Stimulated activated CD4-positive, alpha-beta T cell treated with anti-CD3 and anti-CD28 coated beads, Interleukin-1b, Interleukin-23, amount 100 ng/mL, for 24 hours (primary cell): ENCODE data around the gene RTKN2.
"Not testable (repeated sequence)": the region's sequence is repeated elsewhere in the genome, so short reads cannot be mapped to it uniquely, and the experiment has no call there.

Source experiments
- DNase-seq, 4 experiments: peaks; one replicate each; pipeline ENCODE4 v3.0.0-alpha.2; 2020; ENCODE audit warnings: low read depth in 4 of 4, low spot score in 1 of 4

RTKN2 gene, protein sequence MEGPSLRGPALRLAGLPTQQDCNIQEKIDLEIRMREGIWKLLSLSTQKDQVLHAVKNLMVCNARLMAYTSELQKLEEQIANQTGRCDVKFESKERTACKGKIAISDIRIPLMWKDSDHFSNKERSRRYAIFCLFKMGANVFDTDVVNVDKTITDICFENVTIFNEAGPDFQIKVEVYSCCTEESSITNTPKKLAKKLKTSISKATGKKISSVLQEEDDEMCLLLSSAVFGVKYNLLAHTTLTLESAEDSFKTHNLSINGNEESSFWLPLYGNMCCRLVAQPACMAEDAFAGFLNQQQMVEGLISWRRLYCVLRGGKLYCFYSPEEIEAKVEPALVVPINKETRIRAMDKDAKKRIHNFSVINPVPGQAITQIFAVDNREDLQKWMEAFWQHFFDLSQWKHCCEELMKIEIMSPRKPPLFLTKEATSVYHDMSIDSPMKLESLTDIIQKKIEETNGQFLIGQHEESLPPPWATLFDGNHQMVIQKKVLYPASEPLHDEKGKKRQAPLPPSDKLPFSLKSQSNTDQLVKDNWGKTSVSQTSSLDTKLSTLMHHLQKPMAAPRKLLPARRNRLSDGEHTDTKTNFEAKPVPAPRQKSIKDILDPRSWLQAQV

DNA sequence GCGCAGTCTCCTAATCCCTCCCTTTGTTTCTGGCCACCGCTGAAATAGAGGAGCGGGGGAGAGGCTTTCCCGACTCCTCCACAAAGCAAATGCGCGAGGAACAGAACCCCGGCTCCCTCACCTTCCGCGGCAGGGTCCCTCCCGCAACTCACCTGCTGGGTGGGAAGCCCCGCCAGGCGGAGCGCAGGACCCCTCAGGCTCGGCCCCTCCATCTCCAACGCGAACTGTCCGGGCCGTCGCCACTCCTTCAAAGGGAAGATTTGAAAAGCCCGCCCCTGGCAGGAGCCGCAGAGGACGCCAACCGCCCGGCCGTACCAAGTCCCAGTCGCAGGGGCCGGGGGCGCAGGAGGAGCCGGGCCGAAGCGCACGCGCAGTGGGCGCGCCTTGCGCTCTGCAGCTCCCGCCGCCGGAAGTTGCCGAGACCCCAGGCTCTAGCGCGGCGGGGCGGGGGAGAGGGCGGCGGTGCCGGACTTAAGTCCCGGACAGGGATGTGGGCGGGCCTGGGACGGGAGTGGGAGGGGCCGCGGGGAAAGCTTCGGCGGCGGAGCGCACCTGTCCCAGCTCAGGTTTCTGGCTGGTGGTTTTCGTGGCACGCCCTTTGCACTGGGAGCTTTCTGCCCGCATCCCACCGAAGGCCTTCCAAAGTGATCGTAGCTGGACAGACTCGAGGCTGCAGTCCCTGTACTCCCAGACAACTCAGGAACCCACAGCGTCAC is at the start of gene RTKN2:
RTKN2 (minus strand) TSS at position 446 of the 716 bp plus-strand sequence; CDS start at position 212, 234 bp downstream.
- peak; percentile 31 to 62 (median 46) for DNase-seq

DNA sequence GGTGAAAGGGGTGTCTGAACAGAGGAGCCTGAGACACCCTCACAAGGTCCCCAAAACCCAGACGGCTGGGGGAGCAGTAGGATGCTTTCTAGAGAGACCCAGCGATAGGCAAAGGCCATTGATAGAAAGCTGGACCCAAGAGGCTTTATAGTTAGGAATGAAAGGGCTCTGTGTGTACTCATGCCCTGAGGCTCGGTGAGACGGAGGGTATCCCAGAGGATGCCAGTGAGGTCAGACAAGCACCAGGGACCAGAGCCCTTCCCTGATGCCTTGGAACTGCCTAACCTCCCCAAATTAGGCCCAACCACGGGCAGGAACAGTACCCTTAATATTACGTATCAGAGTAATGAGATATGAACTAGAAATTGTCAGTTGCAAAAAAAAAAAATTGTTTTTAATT is 48.6 kb upstream of the RTKN2 start:
- DNase-seq: no peak

DNA sequence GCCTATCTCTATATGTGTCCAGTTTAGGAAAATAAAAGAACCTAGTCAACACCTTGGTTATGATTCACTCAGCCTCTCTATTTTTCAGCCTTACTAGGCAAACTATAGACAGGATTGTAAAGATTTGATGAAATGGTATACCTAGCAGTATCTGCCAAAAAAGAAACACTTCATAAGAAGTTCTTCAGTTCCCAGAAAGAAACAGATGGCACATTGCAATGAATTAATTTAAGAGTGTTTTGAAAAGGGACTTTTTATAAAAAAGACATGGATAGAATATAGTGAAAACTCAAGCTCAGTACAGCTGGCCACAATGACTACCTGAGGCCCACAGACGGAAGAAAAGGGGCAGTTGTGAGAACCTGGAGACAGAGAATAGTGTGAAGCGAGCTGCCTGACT is 40.6 kb upstream of the RTKN2 start:
- no peak for DNase-seq

DNA sequence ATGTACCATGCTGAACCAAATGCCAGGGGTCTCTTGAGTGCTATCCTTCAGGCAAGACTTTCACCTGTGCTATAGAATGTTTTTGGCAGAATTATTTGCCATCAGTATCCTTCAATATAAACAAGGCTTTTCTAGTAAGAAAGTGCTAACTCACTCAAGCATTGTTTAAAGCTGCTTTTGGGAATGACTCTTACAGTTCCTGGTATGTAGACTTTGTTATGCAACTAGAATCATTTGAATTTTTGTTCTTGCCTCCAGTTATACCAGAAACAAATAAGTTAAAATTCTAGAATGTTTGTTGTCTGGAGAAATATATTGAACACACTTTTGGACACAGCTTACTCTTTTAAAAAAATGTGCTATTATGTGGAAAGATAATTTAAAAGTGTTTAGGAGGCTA is 39.5 kb upstream of the RTKN2 start:
- DNase-seq: no peak

DNA sequence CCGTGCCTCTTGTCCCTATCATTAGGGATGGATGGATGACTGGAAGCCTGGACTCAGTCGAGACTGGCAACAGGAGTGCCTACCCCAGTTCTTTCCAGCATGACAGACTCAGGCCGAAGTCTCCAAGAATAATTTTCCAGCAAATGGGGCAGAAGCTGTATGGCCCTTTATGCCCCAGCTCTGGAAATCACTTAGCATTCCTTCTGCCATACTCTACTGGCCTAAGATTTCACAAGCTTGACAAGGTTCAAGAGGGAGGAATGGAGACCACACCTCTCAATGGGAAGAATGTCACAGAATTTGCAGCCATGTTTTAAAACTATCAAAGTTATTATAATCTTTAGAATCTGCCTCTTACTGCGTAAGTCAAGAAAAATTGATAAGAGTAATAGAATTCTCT is 39.0 kb upstream of the RTKN2 start:
- no peak for DNase-seq

DNA sequence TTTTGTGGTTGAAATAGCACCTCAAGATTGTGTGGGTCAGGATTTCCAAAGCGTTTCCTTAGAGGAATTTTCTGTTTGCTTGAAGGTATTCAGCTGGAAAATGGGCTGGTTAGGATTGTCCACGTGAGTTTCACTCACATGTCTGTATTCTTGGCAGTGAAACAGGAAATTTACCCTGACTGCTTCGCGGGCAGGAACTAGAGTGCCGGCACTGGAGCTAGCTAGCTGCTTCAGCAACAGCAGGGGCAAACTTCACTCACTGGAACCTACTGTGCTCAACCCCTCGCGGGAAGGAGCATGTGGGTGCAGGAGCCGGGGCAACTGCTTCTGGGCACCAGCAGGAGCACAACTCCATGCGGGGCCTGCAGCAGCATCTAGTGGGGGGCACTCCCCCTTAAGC is 38.0 kb upstream of the RTKN2 start:
- DNase-seq: no peak

DNA sequence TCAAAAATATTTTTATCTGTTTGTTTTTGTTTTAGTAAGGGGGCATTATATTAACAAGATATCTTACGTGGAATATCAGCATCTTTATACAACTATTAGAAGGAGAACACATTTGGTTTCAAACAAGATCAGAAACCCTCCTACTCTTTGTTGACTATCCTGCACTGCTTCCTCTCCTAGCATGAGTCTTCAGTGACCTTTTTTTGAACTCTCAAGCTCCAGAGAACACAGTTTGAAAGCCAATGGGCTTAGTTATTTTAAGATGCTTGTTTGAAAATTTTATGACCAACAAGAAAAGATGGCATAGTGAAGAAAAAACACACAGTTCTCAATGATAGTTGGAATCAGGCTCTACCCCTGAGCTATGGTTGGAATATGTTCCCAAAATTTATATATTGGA is 37.2 kb upstream of the RTKN2 start:
- no peak for DNase-seq

DNA sequence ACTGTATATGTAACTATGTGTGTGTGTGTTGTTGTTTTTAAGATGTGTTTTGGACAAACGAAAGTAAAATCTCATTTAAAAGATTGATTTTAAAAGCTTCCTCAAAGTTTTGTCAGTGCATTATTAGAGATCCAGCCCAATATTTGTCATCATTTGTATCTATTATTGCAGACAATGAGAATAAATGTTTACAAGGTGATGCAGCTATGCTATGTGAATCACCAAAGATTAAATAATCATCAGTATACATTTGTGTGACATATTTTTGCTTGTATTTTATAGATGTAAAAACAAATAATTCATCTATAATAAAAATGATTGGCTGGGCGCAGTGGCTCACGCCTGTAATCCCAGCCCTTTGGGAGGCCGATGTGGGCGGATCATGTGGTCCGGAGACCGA is 35.3 kb upstream of the RTKN2 start:
- no peak for DNase-seq

DNA sequence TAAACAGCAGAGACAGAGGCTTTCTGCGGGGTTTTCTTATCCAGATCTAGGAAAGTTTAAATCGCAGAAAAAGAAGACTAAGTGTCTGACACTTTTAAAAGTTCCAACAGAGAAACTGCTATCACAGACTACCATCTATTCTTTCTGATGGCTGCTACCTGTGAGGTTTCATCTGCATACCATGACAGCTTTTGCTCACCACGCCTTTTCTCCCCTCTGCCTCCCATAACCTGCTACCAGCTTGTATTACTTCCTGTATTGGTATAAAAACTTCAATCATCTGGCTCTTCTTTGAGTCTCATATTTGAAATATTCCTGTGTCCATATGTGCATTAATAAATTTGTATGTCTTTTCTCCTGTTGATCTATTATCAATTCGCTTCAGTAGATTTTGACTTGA is 34.1 kb upstream of the RTKN2 start:
- DNase-seq: no peak

DNA sequence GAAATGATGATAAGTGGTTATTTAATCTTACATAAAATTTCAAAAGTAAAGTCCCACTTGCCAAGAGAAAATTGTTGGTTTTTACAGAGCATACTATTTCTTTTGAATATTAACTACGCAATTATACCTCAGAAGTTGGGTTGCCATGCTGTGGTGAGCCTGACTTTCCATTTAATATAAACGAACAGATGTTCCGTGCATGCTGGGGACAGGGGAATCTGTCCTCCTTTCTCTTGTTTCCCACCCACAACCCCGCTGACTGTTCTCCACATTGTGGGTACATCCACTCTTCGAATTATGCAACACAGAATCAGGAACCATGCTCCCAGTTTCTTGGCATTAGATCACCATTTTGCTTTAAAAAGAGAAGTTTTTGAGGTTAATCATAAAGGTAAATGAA is 29.2 kb upstream of the RTKN2 start:
- DNase-seq: no peak

DNA sequence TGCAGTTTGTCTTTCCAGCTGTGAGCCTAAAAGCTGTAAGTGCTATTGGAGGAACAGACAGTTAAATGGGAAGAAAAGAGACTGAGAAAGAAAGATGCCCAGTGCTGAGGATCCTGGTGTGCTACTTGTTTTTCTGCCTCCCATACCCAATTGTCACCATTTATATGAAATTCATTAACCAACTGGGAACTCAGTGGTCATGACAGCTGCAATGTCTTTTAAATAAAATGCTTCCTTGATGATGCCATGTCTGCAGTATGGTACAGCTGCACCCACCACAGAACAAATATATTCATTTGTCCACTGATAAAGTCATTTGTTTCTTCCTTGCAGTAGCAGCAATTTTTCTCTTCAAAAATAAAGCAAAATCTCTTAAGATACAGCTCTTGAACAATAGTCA is 15.6 kb upstream of the RTKN2 start:
- no peak for DNase-seq

DNA sequence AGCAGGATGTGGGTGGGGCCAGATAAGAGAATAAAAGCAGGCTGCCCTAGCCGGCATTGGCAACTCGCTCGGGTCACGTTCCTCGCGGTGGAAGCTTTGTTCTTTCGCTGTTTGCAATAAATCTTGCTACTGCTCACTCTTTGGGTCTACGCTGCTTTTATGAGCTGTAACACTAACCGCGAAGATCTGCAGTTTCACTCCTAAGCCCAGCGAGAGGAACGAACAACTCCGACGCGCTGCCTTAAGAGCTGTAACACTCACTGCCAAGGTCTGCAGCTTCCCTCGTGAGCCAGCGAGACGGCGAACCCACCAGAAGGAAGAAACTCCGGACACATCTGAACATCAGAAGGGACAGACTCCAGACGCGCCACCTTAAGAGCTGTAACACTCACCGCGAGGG is 12.7 kb upstream of the RTKN2 start:
- not testable (repeated sequence) for DNase-seq

DNA sequence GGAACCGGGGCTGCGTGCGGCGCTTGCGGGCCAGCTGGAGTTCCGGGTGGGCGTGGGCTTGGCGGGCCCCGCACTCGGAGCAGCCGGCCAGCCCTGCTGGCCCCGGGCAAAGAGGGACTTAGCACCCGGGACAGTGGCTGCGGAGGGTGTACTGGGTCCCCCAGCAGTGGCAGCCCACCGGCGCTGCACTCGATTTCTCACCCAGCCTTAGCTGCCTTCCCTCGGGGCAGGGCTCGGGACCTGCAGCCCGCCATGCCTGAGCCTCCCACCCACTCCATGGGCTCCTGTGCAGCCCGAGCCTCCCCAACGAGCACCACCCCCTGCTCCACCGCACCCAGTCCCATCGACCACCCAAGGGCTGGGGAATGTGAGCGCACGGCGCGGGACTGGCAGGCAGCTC is 11.7 kb upstream of the RTKN2 start:
- DNase-seq: not testable (repeated sequence)

DNA sequence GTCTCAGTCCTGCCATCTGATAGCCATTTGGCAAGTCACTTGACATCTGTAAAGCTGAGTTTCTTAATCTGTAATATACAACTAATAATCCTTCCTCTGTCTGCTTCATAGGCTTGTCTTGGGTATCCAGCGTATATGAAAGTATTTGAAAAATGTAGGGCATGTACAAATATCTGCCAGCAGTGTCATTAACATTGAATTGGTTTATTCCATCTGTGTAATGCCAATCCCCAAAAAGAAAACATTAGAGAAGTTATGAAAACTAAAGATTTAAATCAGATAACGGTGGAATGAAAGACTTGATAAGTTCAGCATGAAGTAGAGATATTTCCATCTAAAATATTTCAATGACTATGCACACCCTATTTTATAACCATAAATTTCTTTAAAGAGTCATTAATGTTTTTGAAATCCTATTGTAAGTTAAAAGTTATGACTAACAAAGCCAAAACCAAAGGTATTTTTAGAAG is 9.8 kb upstream of the RTKN2 start:
- DNase-seq: no peak

DNA sequence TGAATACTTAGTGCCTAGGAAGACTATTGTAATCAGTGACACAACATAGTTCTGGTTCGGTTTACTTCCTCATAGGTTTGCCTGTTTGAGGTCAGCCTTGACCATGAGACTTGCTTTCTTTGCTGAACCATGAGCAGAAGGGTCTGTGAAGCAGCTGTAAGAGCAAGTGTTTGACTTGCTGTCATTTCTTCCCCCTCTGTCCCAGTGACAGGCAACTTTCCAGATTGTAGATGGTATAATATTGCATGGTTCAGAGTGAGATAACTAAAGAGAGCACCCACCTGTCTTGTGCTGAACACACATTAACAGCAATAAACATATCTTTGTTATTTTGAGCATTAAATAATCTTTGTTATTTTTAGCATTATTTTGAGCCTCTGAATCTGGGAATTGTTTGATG is 9.3 kb upstream of the RTKN2 start:
- no peak for DNase-seq

DNA sequence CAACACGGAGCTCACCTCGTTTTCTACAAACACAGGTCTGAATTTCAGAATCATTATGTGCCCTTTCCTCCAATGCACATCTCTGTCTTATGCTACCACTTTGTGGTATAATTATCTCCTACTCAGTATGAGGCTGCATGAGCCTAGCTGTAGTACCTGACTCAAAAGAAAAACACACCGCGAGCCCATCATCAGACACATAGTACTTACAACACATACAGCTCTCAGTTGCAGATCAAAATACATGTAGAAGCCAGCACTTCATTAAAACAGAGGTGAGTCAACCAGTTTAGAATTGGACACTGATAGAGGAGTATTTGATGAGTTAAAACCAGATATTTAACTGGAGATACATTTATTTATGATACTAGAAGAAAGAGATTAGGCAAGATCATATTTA is 1.4 kb upstream of the RTKN2 start:
- no peak for DNase-seq

DNA sequence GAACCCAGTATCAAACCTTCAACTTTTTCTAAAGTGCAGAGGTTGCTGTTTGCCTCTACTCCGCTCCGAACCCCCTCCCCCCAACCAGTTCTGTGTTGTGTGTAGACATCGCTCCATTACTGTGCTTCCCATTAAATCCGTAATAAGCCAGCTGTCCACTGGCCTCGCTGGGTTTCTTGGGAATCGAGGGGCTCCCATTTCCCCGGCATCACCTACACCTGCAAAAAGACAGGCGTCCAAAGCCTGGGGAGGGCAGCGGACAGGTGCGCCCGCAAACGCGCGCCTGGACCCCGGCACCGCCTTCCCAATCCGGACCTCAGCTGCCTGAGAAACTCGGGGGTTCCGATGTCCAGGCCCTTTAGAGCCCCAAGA is 631 bp downstream of the RTKN2 start:
- no peak for DNase-seq

DNA sequence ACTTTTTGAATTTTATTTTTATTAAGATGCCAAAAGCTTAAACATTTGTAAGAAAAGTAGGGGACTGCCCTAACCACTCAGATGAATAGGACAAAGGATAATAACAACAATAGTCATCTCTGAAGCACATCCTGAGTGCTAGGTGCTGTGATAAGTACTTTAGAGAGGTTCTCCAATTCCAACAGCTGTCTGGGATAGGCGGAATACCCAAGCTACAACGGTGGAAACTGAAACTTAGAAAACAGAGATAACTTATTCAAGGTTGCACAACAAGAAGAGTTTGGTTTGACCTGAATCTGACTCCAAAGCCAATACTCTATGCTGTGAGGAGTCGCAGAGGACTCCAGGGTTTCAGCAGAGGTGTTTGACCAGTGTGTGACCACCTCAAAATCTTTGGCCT is 2.0 kb downstream of the RTKN2 start:
- no peak for DNase-seq

DNA sequence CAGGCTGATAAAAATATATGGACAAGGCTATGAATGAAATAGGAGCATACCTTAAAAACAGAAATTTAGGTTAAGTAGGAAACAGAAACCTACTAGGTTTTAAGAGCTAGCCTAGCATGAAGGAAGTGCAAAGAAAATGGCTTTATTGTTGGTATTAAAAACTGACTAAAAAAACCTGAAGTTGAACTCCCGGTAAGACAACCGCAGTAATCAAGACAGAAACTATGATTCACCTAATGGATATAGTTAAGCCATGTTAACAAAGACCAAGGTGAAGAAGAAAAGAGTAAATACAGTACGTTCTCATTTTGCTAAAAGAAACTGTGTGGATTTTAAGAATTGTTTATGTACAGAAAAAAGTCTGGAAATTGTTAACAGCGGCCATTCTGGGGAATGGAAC is 2.5 kb downstream of the RTKN2 start:
- no peak for DNase-seq

DNA sequence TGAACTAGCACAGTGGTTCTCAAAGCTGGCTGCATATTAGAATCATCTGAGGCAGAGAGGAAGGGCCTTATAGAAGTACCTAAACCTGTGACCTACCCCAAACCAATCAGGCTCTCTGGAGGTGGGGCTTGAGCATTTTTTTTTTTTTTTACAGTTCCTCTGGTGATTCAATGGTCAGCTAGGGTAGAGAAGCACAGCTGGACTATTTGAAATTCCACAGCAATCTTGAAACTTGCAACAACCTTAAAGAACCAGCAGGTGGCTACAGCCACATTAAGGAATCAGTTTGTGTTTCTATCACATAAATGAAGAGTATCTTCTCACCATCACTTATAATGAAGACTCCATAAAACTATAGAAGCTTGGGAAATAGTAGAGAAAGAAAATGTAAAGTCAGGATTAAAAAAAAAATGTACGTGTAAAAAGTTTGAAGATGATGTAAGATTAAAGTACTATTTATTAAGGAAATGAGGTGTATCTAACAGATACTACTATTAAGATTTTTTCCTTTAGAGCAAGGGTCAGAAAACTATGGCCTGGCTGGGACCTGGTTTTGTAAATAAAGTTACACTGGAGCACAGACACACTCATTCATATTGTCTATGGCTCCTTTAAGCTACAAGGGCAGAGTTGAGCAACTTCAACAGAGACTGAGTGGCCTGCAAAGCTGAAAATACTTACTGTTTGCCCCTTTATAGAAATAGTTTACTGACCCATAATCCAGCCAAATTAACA is 3.8 kb downstream of the RTKN2 start:
- DNase-seq: no peak

DNA sequence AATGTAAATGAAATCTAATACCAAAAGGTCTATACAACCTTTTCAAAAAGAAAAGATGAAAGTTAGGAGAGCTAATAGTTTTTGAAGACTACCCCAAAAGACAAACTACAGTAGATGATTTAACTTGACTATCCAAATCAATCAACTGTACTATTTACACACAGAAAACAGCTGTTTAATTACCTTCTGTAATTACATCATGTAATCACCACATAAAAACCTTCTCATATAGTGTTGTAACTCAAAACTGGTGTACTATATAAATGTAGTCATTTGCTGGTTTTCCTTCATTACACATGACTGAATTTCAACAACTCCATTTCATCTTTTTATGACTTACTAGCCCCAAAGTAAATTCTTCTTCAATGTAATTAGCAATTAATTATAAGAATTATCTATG is 4.5 kb downstream of the RTKN2 start:
- DNase-seq: no peak

DNA sequence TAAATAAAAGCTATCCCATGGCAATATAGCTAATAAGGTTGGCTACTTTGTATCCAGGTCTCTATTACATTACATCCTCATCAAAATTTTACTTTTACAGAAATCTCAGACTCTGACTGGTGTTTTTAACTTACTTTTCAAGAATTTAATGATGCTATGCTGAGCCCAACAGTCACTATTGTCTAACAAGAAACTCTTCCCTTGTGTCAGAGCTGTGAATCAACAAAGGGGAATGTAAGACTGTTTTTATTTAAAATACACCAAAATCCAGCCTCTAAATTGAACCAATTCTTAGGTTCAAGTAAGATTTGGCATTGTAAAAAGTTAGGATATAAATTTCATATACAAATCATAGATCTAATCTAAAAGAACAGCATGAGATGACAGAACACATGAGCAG is 7.0 kb downstream of the RTKN2 start:
- DNase-seq: no peak
